Uterus (tissue), 4 donors: ENCODE measurements around the gene MPP4. TPM values are rescaled to one million over a fixed set of nuclear protein-coding genes. Genes with fewer than 3 reads are reported as not detected.

Experiments
- DNase-seq, 2 donors: peaks; one replicate each; pipeline ENCODE4 v3.0.0-alpha.2; 2019 to 2020
- H3K27ac ChIP-seq, 2 donors: fragments of 200-600 bp; sonication (generic); 1 replicate in 1 of 2; 2 replicates in 1 of 2; pipeline ENCODE4 v1.5.1; 2016 to 2018
- H3K27me3 ChIP-seq, 2 donors: fragments of 200-600 bp; sonication (generic); one replicate each; pipeline ENCODE4 v1.5.1; 2018 to 2019; ENCODE audit warnings: control low read depth in 1 of 2
- H3K36me3 ChIP-seq, 2 donors: fragments of 200-600 bp; sonication (generic); one replicate each; pipeline ENCODE4 v1.5.1; 2019; ENCODE audit warnings: control low read depth in 1 of 2
- H3K4me1 ChIP-seq, 2 donors: fragments of 200-600 bp; sonication (generic); one replicate each; pipeline ENCODE4 v1.5.1; 2018 to 2019; ENCODE audit warnings: control low read depth in 1 of 2
- H3K4me3 ChIP-seq, 2 donors: fragments of 200-600 bp; sonication (generic); 1 replicate in 1 of 2; 2 replicates in 1 of 2; pipeline ENCODE4 v1.5.1; 2018 to 2019; ENCODE audit warnings: mild to moderate bottlenecking in 1 of 2
- H3K9me3 ChIP-seq, 2 donors: fragments of 200-600 bp; sonication (generic); one replicate each; pipeline ENCODE4 v1.5.1; 2019; ENCODE audit warnings: control low read depth in 1 of 2
- POLR2A ChIP-seq, 2 donors: fragments of 450-650 bp; IDR thresholded peaks; one replicate each; pipeline ENCODE4 v1.6.1; 2016; ENCODE audit warnings: antibody characterized with exemption in 2 of 2, mild to moderate bottlenecking in 1 of 2, moderate library complexity in 1 of 2
- intact Hi-C: fragments of 100-400 bp; cut with DNase I; formaldehyde crosslinking; loops from one replicate; pipeline ENCODE4 v1.15.1; 2023; ENCODE audit warnings: low total_unique reads
- total RNA-seq, 4 donors: library from RNA; depleted of rRNA in 3 of 4; stranded (reverse); fragments of >200 nt in 3 of 4; gene quantifications; one replicate each; pipeline versions ENCODE4 v1.1.0 to v1.2.4, GENCODE V29; 2014 to 2023
- TF ChIP-seq, protein P1 (sequence below), 4 experiments: fragments of 200-600 bp in 2 of 4; fragments of 450-650 bp in 2 of 4; sonication (generic) in 2 of 4; IDR thresholded peaks; one replicate each; pipeline ENCODE4 v1.5.1; 2016 to 2019; ENCODE audit warnings: antibody characterized with exemption in 4 of 4, mild to moderate bottlenecking in 2 of 4, moderate library complexity in 1 of 4
- donor health status: DM: yes; HTN: yes; CAD: no.

The MPP4 gene
- total RNA-seq, 4 donors from 2014 or later, result 0.24 to 0.97 TPM; not detected in 2

DNA sequence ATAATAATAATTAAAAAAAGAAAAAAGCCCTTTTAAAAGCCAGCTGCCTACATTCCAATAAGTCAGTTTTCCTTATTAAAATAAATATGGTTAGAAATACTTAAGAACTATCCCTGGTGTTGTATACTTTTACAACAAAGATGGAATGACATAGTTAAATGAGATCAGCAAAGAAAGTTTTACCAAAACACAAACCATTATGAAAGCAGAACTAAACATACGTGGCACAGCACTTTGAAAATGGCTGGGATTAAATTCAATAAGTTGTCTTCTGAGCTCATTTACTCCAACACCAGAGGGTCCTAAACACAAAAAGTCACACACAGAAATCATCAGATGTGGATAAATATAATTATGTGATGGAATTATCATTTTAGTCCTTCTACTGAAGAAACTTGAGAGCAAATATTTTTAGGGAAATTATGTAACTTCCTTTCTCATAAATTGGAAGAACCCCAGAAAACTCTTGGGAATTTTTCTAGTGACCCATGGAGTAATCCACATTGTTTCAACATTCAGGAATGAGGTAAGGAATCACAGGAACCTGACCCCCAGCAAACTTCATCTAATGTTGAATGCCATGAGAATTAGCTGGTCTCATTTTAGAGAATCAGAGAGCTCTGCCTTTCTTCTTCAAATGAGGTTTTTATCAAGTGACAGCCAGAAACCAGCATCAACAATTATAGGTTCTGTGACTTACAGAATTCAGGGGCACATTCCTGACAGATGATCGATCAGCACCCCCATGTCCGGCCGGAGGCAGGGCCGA, 43.6 kb downstream of the MPP4 start:
- H3K27ac ChIP-seq, result no peak overlapping the region
- no peaks in the 10 kb centered on the region for H3K27me3 ChIP-seq
- no peaks in the 10 kb centered on the region for H3K36me3 ChIP-seq
- H3K4me3 ChIP-seq, result no peak overlapping the region
- H3K4me1 ChIP-seq, result no peaks in the 10 kb centered on the region
- TF ChIP-seq, protein P1, sequence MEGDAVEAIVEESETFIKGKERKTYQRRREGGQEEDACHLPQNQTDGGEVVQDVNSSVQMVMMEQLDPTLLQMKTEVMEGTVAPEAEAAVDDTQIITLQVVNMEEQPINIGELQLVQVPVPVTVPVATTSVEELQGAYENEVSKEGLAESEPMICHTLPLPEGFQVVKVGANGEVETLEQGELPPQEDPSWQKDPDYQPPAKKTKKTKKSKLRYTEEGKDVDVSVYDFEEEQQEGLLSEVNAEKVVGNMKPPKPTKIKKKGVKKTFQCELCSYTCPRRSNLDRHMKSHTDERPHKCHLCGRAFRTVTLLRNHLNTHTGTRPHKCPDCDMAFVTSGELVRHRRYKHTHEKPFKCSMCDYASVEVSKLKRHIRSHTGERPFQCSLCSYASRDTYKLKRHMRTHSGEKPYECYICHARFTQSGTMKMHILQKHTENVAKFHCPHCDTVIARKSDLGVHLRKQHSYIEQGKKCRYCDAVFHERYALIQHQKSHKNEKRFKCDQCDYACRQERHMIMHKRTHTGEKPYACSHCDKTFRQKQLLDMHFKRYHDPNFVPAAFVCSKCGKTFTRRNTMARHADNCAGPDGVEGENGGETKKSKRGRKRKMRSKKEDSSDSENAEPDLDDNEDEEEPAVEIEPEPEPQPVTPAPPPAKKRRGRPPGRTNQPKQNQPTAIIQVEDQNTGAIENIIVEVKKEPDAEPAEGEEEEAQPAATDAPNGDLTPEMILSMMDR (IDR thresholded peaks at IDR 0.05), result no peak
- no peak for TF ChIP-seq POLR2A (IDR thresholded peaks at IDR 0.05)
- intact Hi-C loops, result no loop called here
- H3K9me3 ChIP-seq, result no peaks in the 10 kb centered on the region
- no peak for DNase-seq

DNA sequence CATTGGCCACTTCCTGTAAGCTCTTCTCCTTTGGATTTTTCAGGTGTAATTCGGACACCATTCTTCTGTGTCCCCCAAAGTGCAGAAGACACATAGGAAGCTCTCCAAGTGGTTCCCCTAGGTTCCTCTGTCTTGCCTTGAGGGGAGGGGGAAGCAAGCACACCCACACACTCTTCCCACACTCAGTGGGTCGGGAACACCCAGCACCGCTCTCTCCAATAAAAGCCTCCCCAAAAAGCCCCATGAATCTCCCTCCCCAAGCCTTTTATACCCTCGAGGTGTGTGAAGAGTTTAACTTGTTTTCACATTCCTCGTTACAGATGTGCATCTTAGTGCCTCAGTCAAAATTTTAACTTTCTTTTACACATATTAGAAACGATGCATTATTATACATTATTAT, 45.2 kb downstream of the MPP4 start:
- intact Hi-C loops, result no loop called here

DNA sequence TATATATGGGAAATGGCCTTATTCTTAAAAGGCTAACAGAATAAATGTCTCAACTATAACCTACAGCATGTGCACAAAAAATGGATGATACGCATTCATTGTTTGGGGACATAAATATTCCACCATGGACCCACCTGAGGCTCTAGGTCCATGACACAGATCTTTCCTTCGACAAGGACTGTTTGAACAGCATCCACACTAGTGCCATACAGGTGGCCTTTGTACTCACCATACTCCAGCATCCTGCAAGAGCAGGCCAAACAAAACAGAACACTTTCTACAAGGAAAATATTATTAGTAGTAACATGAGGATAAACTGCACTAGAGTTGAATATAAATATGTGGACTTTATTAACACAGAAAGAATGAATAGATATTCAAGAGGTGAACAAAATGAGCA, 49.0 kb downstream of the MPP4 start:
- H3K9me3 ChIP-seq, result no peaks in the 10 kb centered on the region
- intact Hi-C loops, result no loop called here
- H3K4me1 ChIP-seq, result no peaks in the 10 kb centered on the region
- no peaks in the 10 kb centered on the region for H3K36me3 ChIP-seq
- no peaks in the 10 kb centered on the region for H3K27me3 ChIP-seq
- H3K27ac ChIP-seq, result no peak overlapping the region
- DNase-seq, result no peak
- TF ChIP-seq, protein P1 (IDR thresholded peaks at IDR 0.05), result no peak
- TF ChIP-seq POLR2A (IDR thresholded peaks at IDR 0.05), result no peak
- H3K4me3 ChIP-seq, result no peak overlapping the region

More for the DNA sequence above, 45.2 kb downstream of the MPP4 start:
- Histone ChIP-seq H3K9me3 (no peaks in the 10 kb centered on the region), H3K4me3 (no peak overlapping the region), H3K36me3 (no peaks in the 10 kb centered on the region), H3K4me1 (no peaks in the 10 kb centered on the region), H3K27me3 (no peaks in the 10 kb centered on the region), H3K27ac (peak overlapping the region; percentile 48 to 72)
- TF ChIP-seq, protein P1 (IDR thresholded peaks at IDR 0.05), result no peak
- no peak for TF ChIP-seq POLR2A (IDR thresholded peaks at IDR 0.05)
- DNase-seq, result no peak

DNA sequence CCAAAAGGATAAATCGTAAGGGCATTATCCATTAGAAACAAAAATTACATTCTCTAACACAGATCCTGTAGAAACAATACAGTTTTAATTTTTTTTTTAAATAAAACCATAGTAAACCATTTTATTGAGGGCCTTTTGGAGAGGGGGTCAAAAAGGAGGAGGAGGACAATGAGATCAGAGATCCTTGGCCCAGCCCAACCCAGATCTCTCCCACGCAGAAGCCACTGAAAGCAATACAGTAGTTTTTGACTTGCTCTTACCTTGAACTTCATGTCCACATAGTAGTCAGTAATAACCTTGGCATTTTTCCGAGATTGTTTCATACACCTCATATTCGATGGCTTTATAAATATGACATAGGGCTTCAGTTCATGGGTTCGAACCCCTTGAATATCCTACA, 51.0 kb downstream of the MPP4 start:
- no peaks in the 10 kb centered on the region for H3K4me1 ChIP-seq
- intact Hi-C loops, result no loop called here
- no peak overlapping the region for H3K27ac ChIP-seq
- TF ChIP-seq, protein P1 (IDR thresholded peaks at IDR 0.05), result no peak
- TF ChIP-seq POLR2A (IDR thresholded peaks at IDR 0.05), result no peak
- DNase-seq, result no peak
- no peaks in the 10 kb centered on the region for H3K36me3 ChIP-seq
- no peaks in the 10 kb centered on the region for H3K27me3 ChIP-seq
- H3K4me3 ChIP-seq, result no peak overlapping the region
- no peaks in the 10 kb centered on the region for H3K9me3 ChIP-seq

DNA sequence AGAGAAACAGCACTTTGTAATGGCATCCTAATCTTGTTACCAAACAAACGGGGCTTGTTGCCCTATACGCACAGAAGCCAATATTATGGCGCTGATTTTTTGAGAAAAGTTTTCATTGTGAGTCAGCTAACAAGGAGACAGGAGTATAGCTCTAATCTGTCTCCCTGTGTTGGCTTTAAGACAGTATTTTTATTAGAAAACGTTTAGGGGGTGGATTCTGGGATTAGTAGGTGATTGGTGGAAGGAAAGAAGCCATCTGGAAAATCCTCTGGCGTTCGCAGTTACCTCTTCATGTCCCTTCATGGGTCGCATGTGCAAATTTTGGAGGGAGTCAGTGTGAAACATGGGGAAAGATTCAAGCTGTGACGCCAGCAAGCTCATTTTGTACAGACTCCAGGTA, 54.4 kb downstream of the MPP4 start:
- intact Hi-C loops, result no loop called here
- peak overlapping the region; percentile 96 to 98 for H3K27ac ChIP-seq
- H3K4me3 ChIP-seq, result peak overlapping the region; percentile 82 to 94
- H3K27me3 ChIP-seq, result no peaks in the 10 kb centered on the region
- peak; percentile 51 to 65 for DNase-seq
- H3K36me3 ChIP-seq, result no peaks in the 10 kb centered on the region
- no peaks in the 10 kb centered on the region for H3K4me1 ChIP-seq
- no peaks in the 10 kb centered on the region for H3K9me3 ChIP-seq
- TF ChIP-seq, protein P1 (IDR thresholded peaks at IDR 0.05), result no peak
- peak in 1 of 2 donors; percentile 26 for TF ChIP-seq POLR2A (IDR thresholded peaks at IDR 0.05)
